NCI-H345 (cell line): ENCODE data around the gene OSER1.

ENCODE experiments used
- DNase-seq: peaks from one replicate; lab custom pipeline; 2025; lab: John Stamatoyannopoulos, UW

The OSER1 gene

GRCh38 chr20:44224637-44225036 is 14.1 kb upstream of the OSER1 start:
- DNase-seq: no peak

- DNase-seq: no peak
Measured at GRCh38 chr20:44223721-44224120, 13.2 kb upstream of the OSER1 start.

- no peak for DNase-seq
Measured at GRCh38 chr20:44222633-44223368, 12.2 kb upstream of the OSER1 start.

GRCh38 chr20:44222027-44222426 is 11.5 kb upstream of the OSER1 start:
- no peak for DNase-seq

GRCh38 chr20:44221368-44221954 is 10.9 kb upstream of the OSER1 start:
- no peak for DNase-seq

GRCh38 chr20:44219791-44220190 is 9.2 kb upstream of the OSER1 start:
- DNase-seq: no peak

- no peak for DNase-seq
Measured at GRCh38 chr20:44219170-44219730, 8.7 kb upstream of the OSER1 start.

- DNase-seq: no peak
Measured at GRCh38 chr20:44218446-44218845, 7.9 kb upstream of the OSER1 start.

GRCh38 chr20:44217342-44218092 is 6.9 kb upstream of the OSER1 start:
- peak; percentile 77 for DNase-seq

GRCh38 chr20:44215125-44215524 is 4.6 kb upstream of the OSER1 start:
- peak; percentile 41 for DNase-seq

GRCh38 chr20:44212792-44213191 is 2.2 kb upstream of the OSER1 start:
- no peak for DNase-seq

- DNase-seq: no peak
Measured at GRCh38 chr20:44211177-44212039, 837 bp upstream of the OSER1 start.

- DNase-seq: no peak
Measured at GRCh38 chr20:44209686-44210405, 725 bp downstream of the OSER1 start.

GRCh38 chr20:44208770-44209169 is 1.8 kb downstream of the OSER1 start:
- DNase-seq: no peak

GRCh38 chr20:44208165-44208564 is 2.4 kb downstream of the OSER1 start:
- no peak for DNase-seq

- no peak for DNase-seq
Measured at GRCh38 chr20:44207126-44207723, 3.3 kb downstream of the OSER1 start.

GRCh38 chr20:44206132-44206531 is 4.4 kb downstream of the OSER1 start:
- no peak for DNase-seq

GRCh38 chr20:44204832-44205215 is 5.7 kb downstream of the OSER1 start:
- no peak for DNase-seq

GRCh38 chr20:44204156-44204831 is 6.3 kb downstream of the OSER1 start:
- no peak for DNase-seq

GRCh38 chr20:44203161-44203560 is 7.4 kb downstream of the OSER1 start:
- DNase-seq: no peak
